ENCODE data around the gene CCDC110.

The CCDC110 gene

DNA sequence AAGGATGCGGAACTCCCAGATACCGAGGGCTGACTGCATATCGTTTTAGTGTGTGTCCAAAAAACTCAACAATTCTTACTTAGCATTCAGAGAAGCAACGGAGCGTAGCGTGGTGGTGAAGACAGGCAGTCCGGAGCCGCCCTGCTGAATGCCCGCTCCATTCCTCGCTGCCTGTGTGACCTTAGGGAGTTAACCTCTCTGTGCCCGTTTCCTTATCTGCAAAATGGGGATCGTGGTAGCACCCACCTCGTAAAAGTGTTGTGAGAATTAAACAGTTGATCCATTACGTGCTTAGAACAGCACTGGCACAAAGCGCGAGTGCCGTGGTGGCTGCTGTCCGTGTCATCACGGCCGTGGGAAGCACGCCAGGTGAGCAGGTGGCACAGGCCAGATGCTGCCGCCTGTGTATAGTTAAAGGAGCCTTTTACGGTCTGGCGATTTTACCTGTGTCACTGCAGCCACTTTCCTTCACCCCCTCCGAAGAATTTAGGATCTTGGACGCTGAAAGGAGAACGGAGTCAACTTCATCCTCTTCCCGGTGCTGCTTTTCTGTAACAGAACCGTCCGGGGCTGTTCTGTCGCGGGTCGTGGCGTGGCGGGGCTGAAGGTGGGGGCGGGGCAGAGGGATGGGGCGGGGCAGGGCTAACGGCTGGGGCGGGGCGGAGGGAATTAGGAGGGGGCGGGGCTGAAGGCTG is 885 bp downstream of the CCDC110 start:
- DNase-seq = peak; percentile 78

DNA sequence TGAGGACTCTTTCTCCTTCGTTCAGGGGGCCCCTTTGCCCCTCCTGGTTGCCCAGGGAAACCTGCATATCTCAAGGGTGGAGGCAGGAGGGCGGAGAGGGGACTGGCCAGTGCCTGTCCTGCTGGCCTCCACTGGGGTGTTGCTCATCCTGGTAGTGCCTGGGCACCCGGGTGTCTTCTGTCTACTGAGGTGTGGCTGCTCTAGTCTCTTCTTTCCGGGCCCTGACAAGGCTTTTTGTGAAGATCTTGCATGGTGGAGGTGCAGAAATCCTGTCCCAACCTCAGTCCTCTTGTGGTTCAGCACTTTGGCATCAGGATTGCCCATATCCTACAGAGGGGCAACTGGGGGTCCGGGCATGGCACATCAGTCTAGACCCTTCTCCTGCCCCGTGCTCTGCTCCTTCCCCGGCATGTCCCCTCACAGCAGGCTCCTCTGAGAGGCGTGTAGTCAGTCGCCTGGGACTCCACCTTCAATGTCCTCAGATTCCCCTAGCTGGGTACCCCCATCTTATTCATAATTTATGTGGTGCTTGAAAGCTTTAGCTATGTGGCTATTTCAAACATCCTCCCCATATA is 1.9 kb downstream of the CCDC110 start:
- peak; percentile 27 for DNase-seq

DNA sequence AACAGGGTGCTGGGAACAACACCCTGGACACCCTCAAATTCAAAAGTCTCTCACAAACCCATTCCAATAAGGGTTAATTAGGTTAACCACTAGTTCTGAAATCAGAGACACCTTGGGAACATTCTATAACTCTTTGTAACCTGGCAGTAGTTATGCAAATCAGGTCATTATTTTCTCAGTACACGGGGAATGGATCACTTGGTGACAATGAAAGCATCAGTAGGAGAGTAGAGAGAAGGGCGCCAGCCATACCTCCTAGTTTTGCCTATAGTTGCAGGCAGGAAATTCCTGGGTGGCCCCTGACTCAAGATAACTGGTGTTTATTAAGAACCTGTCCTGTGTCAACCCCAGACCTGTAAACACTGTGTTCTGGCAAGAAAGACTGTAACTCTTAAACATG is 2.5 kb downstream of the CCDC110 start:
- DNase-seq = no peak

DNA sequence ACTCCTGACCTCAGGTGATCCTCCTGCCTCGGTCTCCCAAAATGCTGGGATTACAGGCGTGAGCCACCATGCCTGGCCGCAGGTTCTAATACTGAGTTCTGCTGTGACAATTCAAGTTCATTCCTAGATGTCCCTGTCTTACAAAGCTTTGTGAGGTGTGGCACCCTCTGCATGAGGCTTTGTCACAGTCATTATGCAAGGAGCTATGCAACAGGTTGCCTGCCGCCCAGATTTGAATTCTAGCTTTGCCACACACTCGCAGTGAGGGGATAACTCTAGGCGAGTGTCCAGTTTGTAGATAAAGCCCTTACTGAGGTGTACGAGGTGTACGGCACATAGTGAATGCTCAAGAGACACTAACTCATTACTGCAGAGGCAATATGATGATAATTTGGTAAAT is 3.5 kb downstream of the CCDC110 start:
- DNase-seq = no peak

DNA sequence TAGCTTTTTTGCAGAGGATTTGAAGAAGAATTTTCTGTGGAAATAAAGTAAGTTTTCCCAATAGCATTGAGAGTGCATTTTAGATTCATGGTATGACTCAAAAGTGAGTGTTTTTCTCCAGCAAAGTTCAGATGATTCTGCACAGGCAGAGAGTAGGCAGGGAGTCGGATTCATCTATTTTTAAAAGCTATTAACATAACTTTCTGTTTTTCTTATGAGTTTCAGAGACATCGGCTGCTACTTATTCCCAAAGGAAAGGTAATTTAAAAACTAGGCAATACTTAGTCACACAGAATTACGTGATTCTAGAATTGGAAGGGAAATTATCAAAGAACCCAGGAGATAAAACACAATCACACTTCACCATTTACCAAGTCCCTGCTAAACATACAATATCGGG is 4.4 kb downstream of the CCDC110 start:
- DNase-seq = no peak

DNA sequence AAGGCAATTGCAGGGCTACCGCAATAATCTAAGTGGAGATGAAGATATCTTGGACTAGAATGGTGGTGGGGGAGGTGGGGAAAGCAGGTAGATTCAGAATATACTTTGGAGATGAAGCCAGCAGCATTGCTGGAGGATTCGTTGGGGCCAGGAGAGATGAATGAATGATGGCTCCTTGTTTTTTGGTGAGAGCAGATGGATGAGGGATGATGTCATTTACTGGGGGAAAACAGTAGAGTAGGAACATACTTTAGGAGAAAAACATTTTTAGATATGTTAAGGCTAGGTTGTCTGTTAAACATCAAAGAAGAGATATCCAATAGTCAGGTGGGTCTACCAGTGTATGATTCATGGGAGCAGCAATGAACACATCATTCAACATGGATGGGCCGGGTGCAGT is 5.8 kb downstream of the CCDC110 start:
- DNase-seq = no peak

DNA sequence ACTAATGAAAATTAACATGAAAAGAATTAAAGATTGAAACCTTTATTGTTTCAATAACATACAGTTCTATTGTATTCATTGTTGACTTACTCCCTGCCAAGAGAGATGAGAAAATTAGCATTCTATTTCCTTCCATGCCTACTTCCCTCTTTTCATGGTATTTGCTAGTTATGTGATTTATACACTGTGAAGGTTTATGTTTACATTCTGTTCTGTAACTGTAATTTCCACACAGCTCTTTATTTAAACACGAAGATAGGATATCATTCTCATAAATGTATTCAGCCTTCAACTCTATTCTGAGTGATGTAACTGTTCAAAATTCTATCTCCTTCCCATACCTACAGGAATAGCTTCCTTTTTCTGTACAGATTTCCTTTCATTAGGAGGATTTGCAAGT is 6.6 kb downstream of the CCDC110 start:
- DNase-seq = no peak

DNA sequence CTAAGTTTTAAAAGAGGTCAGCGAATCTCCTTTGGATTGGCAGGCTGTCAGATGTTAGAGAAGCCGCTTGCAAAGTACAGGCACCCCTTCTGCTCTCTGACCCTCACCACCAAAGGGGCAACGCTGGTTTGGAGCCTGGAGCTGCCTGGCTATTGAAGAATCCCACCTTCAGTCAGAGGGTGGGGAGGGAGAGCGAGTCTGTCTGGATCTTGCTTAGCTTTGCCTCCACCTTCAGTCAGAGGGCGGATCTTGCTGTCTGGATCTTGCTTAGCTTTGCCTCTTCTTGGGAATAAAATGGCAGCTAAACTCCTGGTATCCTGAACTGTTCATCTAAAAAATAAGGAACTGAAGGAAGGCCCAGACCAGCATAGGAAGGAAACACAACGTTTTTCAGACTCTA is 7.3 kb downstream of the CCDC110 start:
- DNase-seq = no peak

DNA sequence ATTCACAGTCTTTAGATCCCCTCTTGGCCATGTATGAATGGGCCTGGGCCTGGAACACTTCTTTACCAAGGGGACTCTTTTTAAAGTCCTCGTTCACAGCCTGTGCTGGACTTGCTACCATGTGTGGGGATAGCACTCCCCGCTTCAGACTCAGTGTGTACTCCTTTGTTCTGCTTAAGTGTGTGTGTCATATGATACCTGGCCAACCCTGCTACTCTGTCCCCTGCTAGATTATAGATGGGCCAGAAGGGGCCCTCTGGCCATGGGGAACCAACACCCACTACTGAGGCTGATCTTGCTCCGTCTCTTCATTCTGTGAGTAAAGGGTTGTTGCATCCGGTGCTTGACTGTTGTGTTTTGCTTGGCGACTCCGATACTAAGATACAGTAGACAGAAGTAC is 8.0 kb downstream of the CCDC110 start:
- no peak for DNase-seq

DNA sequence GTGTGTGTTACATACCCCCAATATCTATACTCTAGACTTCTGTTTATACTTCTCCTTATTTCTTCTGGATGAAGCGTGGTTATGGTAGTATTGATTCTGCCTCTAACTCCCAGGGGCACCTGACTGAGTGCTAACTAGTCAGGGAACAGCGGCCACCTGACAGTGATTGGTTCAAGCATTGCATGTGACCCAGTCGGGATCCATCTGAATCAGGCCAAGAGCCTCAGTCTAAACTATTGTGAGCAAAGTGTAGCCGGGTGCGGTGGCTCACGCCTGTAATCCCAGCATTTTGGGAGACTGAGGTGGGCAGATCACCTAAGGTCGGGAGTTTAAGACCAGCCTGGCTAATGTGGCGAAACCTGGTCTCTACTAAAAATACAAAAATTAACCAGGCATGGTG is 10.0 kb downstream of the CCDC110 start:
- DNase-seq = no peak

DNA sequence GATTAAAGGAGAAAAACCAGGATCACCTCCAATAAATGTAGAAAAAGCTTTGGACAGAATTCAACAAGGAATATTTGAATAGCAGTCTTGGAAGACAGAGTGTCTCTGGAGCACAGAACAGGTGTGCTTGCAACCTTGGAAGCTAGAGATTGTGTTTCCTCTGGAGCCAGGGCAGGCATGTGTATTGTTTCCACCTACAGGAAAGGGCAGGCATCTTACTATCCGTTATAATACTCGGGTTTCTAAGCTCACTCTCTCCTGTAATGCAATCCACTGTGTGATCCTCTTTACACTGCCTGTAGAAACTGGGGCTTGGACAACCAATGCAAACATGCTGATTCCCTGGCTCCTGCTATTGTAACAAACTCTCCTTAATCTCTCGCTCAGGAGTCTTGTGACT is 14.4 kb downstream of the CCDC110 start:
- no peak for DNase-seq

DNA sequence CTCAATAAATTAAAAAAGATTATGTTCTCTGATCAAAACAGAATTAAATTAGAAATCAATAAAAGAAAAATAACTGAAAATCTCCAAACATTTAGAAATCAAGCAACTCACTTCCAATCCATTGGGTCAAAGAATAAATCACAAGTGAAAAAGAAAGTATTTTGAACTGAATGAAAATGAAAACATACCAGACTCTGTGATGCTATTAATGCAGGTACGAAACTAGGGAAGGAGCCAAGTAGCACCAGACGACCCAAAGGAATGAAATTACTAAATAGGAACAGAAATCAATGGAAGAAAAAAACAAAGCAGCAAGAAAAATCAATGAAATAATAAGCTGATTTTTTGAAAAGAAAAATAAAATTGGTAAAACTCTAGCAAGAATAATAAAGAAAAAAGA is 15.4 kb downstream of the CCDC110 start:
- no peak for DNase-seq

DNA sequence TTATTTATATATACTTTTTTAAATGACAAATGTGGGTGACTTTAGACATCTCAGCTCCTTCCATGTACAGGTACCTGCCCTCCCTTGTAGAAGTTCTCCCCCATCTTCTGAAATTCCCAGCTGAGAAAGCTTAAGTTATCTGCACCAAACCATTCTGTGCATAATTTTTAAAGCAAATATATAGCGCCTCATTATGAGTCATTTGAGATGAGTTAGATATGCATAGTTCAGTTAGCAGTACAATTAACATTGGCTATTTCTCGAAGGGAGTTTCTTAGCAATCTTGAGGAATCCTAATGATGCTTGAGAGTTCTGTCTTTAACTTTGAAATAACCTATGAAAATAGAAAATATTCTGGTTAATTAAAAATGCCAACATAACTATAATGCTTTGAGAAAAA is 26.3 kb downstream of the CCDC110 start:
- DNase-seq = no peak

DNA sequence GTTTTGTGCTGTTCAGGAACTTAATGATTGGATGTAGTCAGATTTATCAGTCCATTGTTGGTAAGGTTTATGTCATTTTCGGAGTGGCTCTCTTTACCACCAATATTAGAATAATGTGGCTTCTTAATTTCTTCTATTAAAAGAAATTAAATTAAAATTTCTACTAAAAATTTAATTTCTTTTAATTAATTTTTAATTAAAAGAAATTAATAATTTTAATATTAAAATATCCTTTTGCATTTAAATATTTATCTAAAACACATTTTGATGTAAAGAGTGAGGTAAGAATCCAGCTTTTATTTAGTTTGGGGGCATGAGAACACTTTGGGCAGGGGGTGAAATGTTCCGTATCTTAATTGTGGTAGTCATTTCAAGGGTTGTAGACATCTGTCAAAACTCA is 30.1 kb downstream of the CCDC110 start:
- DNase-seq = no peak

DNA sequence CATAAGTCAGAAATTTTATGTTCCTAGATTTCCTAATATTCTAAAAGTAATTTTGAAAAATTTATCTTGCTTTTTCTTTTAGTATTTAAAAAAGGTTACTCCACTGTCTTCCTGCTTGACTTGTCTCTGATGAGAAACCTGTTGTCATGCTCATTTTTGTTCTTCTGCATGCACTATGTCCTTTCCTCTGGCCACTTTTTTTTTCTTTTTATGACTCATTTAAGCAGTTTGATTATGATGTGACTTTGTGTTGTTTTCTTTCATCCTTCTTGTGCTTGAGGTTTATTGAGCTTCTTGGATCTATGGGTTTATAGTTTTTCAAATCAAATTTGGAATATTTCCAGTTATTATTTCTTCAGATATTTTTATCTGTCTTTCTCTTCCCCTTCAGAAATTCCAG is 33.7 kb downstream of the CCDC110 start:
- no peak for DNase-seq

DNA sequence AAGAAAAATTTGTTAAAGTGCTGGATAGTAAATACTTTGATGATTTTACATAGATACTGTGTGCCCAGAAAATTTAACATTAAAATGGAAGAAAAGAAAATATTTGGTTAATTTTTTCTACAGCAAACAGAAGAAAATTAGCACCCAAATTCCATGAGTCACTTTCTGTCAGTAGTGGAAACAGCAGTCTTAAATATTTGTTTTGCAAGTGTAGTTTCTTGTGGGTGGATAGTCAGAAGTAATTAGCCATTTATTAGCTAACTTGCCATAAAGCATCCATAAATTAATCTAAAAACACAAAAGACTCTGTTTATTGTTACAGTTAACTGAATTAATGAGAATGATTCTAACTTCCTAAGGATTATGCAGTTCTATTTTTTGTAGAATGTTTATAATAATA is 36.1 kb downstream of the CCDC110 start:
- DNase-seq = no peak

DNA sequence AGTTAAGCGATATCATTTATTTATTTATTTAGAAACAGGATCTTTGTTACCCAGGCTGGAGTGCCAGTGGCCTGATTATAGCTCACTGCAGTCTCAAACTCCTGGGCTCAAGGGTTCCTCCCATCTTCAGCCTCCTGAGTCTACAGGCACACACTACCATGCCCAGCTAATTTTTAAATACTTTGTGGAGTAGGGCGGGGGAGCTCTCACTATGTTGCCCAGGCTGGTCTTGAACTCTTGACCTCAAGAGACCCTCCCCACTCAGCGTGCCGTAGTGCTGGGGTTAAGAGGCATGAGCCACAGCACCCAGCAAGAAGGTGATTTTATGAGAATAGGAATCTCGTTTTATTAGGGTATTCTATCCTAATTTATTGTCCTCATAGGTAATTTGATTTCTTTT is 41.9 kb downstream of the CCDC110 start:
- DNase-seq = no peak

DNA sequence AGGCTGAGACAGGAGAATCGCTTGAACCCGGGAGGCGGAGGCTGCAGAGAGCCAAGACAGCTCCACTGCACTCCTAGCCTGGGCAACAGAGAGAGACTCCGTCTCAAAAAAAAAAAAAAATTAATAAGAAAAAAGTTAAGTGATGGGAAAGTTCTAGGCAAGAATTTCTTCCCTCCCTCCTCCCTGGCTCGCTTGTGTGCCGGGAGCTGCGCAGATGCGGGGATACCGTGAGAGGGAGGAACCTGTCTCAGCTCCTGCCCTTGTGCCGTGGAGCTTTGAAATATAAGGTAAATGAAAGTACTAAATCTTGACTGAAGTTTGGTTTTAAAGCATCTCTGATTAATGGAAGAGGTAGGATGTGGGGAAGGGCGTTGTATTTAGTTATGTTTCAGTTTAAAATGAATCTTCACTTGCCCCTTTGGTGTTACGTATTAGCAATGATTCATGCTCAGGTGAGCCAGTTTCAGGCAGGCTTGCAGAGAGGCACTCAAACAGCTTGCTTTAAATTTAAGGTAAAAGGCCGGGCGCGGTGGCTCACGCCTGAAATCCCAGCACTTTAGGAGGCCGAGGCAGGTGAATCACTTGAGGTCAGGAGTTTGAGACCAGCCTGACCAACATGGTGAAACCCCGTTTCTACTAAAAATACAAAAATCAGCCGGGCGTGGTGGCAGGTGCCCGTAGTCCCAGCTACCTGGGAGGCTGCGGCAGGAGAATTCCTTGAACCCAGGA is 44.4 kb downstream of the CCDC110 start:
- no peak for DNase-seq

DNA sequence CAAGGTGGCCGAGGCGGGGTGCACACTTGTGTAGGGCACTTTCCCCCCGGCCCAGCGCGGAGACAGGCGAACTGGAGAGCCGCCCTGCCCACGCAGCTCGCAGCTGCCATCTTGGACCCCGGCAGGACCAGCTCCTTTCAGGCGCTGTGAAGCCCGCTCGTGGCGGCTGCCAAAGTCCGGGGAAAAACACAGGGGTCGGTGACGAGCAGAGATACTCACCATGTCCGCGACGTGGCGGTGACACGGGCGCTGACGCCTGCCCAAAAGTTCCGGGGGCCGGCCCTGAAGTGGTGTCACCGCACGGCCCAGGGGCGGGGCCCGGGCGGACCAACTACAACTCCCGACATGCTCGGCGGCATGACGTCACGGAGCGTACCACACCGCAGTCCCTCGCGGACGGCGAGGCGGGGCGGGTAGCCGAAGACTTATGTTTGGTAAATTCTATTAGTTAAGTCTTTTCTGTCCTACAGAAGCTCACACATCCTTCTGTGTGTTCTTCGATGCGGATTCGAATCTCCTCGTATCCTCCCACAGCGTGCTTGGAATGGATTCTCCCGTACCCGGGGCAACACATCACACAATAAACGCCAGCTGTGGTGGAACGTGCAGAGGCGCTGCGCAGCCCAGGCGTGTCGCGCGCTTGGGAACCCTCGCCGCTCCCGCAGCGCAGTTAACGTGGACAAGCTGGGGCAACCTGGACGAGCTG is 45.7 kb downstream of the CCDC110 start, which contains the start of gene UFSP2:
Gene UFSP2 (minus strand): TSS at position 318 of the 706 bp plus-strand sequence. CDS start 96 bp downstream, at position 222.
- DNase-seq = peak; percentile 100

DNA sequence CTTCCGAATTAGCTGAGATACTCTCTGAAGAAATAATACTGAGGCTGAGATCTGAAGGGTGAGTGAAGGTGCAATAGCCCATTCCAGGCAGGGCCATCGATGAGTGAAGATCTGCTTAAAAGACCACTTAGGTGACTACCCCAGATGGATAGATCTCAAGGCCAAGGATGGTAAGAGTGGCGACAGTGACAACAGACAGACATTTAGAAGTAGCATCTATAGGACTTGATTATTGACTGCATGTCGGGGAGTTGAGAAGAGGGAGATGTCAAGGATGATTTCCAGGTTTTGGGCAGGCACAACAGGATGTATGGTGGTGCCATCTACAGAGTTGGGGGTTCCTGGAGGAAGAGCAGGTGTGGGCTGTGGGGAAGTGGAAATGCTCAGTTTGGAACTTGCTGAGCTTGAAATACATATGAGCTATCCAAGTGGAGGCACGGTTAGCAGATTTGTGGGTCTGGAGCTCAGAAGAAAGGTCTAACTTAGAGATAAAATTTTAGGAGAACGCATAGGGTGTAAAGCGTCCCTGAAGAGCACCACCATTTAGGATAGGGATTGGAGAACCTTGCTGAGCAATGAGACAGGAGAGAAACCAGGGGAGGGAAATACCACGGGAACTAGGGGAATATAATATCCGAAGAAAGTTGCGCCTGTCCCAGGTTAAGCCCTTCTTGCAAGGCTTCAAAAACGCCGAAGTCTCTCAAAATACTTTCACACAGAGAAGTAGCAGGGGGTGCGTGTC is 46.5 kb downstream of the CCDC110 start:
- no peak for DNase-seq

DNA sequence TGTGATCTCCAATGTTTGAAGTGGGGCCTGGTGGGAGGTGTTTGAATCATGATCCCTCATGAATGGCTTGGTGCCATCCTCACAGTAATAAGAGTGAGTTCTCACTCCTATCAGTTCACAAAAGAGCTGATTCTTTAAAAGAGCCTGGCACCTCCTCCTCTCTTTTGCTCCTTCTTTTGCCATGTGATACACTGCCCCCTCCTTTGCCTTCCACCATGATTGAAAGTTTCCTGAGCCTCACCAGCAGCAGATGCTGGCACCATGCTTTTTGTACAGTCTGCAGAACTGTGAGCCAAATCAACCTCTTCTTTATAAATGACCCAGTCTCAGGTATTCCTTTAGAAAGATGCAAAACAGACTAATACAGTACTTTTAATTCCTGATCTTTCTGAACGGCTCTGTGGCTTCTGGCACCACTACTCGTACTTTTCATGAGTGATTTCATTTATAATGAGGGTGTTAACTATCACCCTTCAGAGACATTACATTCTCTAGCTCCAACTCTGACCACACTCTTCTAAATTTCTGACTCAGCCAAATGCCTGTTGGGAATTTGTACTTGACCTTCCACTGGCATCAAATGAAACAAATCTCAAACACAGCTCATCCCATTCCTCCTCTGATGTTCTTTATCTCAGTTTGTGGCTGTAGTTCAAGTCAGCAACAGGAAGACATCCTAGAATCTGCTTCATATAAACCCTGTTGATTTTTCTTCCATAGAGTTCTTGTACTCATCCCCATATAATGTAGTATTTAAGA is 50.0 kb downstream of the CCDC110 start:
- no peak for DNase-seq

DNA sequence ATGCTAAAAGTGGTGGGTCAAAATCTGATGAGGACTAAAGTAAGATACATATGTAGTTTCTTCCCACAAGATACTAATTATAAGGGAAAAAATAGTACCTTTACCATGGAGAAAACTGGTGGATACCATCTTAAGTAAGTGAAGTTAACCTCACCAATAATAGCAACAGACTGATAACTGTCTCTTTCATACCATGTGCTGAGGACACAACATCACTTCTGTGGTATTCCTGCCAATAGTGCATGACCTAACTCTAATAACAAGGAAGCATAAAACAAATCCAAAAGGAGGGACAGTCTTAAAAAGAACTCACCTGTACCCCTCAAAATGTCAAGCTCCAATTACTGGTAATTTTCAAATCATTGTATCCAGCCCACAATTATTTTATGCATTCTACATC is 54.6 kb downstream of the CCDC110 start:
- no peak for DNase-seq

All from retina (tissue), 1 donor.